Mammary epithelial cell (primary cell): ENCODE results near the gene TSPEAR.

Source experiments
- CTCF ChIP-seq, 2 donors: IDR thresholded peaks in 1 of 2; conservative IDR thresholded peaks in 1 of 2; 2 replicates each; pipeline ENCODE4 v1.5.1; 2011 to 2012; ENCODE audit warnings: inconsistent platforms in 2 of 2, low read length in 2 of 2, mild to moderate bottlenecking in 2 of 2, control low read depth in 1 of 2, low read depth in 1 of 2; ENCODE audit not compliant: insufficient read depth in 1 of 2; ENCODE audit errors: extremely low read depth in 1 of 2
- EZH2 ChIP-seq: IDR thresholded peaks from 2 replicates; pipeline ENCODE4 v1.6.1; 2012; ENCODE audit warnings: low read length, inconsistent platforms, borderline replicate concordance

DNA sequence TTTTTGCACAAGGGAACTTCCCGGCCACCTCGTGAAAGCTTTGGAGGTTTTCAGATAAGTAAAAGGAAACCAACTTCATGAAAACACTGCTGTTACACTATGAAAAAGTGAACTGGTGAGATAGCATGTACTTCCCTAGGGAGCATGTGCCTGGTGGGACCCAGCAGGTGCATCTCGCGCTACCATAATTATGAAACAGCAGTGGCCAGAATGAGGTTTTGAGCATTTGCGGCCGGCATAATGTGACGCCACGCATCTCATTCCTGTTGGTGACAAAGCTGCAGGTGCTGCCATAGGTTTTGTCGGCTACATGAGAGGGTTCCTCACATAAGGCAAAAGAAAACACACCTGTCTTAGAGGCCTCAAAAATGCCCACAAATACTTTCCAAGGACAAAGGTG is 154.5 kb downstream of the TSPEAR start:
- no peak for TF ChIP-seq CTCF (conservative IDR thresholded peaks at IDR 0.05 in 1 of 2, IDR thresholded peaks at IDR 0.05 in 1 of 2; ENCODE audit: extremely low read depth in 1 of 2, insufficient read depth in 1 of 2, low read depth in 1 of 2, low read length in 2 of 2)
- no peak for TF ChIP-seq EZH2
